Measurements from ENCODE around the gene MLLT10.
"Not testable (repeated sequence)": the region's sequence is repeated elsewhere in the genome, so short reads cannot be mapped to it uniquely, and the experiment has no call there.

The MLLT10 gene

GRCh38 chr10:21574514-21574913 is 40.5 kb downstream of the MLLT10 start:
- DNase-seq (ENCODE audit: low read depth in 2 of 2, low spot score in 1 of 2), result not testable (repeated sequence)

DNA sequence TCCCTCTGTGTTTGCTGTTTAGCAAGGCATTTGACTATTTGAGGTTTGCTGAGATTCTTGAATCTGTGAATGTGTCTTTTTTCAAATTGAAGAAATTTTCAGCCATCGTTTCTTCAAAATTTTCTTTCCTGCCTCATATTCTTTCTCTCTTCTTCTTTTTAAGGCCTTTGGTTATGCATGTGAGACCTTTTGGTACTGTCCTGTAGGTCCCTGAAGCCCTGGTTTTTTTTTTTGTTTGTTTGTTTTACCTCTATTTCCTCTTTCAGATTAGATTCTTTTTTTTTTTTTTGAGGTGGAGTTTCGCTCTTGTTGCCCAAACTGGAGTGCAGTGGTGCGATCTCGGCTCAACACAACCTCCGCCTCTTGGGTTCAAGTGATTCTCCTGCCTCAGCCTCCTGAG is 45.3 kb downstream of the MLLT10 start:
- DNase-seq (ENCODE audit: low read depth in 2 of 2, low spot score in 1 of 2), result no peak

DNA sequence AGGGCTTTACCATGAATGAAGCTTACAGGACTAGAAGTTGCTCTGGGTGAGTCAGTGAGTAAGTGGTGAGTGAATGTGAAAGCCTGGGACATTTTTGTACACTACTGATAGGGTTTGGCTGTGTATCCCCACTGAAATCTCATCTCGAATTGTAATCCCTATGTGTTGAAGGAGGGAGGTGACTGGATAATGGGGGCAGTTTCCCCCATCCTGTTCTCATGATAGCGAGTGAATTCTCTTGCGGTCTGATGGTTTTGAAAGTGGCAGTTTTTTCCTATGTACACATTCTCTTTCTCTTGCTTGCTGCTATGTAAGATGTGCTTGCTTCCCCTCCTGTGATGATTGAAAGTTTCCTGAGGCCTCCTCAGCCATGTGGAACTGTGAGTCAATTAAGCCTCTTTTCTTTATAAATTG is 47.4 kb downstream of the MLLT10 start:
- not testable (repeated sequence) for DNase-seq (ENCODE audit: low read depth in 2 of 2, low spot score in 1 of 2)

DNA sequence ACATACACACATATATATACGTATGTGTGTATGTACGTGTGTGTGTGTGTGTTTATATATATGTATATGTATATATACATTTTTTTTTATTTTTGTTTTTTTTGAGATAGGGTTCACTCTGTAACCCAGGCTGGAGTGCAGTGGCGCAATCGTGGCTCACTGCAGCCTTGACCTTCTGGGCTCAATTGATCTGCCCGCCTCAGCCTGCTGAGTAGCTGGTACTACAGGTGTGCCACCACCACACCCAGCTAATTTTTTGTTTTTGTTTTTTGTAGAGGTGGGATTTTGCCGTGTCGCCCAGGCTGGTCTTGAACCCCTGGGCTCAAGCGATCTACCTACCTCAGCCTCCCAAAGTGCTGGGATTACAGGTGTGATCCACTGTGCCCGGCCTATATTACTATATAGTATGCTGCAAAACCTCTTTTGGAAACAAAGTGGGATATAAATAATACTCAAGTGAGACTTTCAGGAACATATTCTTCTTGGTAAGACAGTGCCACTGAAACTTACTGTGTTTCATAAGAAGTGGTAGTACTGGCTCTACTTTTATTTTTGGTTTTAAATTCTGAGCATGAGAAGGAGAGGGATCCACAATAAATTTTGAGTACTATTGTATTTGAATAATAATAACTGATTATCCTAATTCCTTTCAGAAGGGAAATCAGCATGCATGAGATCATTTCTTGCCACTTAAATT is 51.0 kb downstream of the MLLT10 start:
- no peak for DNase-seq (ENCODE audit: low read depth in 2 of 2, low spot score in 1 of 2)

DNA sequence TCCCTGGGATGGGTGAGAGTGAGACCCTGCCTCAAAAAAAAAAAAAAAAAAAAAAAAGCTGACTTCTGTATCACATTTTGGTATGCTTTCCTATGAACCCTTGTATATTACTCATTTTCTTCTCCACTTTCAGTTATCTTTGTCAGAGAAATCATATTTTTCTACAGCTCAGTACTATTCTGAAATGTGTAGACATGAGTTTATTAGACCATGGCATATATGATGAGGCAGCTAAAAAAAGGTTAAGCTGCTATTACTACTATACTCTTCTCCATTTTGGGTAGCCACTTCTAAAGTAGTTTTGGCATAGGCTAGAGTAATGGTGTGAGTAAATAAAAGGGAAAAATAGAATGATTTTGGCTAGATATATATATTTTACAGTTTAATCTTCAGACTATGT is 53.4 kb downstream of the MLLT10 start:
- no peak for DNase-seq (ENCODE audit: low read depth in 2 of 2, low spot score in 1 of 2)

- not testable (repeated sequence) for DNase-seq (ENCODE audit: low read depth in 2 of 2, low spot score in 1 of 2)
These were observed 54.1 kb downstream of the MLLT10 start for GRCh38 chr10:21588159-21588558.

DNA sequence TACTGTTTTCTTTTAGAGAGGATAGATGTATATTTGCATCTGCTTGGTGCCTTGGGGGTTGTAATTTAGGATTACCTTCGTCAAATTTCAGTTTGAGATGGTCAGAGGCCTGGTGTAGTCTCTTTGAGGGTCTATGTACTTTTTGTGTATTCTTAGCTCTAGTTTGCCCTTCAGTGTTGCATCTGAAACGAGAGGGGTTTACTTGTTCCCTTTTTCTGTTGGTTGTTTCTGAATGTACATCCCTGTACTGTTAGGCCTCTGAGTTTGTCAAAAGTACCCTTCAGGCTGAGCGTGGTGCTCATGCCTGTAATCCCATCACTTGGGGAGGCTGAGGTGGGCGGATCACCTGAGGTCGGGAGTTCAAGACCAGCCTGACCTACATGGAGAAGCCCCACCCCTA is 60.0 kb downstream of the MLLT10 start:
- no peak for DNase-seq (ENCODE audit: low read depth in 2 of 2, low spot score in 1 of 2)

DNA sequence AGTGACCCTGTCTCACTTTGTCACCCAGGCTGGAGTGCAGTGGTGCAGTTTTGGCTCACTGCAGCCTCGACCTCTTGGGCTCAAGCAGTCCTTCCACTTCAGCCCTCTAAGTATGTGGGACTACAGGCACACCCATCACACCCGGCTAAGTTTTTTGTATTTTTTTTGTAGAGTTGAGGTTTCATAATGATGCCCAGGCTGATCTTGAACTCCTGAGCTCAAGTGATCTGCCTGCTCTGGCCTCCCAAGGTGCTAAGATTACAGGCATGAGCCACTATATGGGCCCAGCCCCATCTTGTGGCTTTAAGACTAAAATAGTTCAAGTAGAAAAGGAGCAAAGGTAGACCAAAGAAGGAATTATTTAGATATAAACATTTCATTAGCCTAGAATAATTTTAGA is 65.5 kb downstream of the MLLT10 start:
- no peak for DNase-seq (ENCODE audit: low read depth in 2 of 2, low spot score in 1 of 2)

DNA sequence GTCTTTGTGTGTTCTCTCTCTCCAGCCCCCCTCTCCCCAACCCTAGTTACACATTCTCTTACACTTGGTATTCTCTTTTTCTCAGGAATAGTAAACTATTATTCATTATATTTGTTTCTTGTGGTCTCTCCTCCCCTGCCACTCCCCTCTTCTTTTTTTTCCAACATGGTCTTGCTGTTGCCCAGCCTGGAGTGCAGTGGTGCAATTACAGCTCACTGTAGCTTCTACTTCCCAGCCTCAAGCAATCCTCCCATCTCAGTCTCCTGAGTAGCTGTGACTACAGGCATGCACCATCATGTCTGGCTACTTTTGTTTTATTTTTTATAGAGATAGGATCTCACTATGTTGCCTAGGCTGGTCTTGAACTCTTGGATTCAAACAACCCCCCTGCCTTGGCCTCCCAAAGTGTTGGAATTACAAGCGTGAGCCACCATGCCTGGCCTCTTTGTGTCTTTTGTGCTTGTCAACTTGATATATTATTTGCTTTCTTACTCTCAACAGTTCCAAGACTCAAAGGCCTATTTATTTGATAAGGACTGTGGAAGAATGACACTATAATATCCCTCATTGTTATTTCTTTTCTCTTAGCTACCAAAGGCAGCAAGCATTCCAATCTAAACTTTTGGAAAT is 66.9 kb downstream of the MLLT10 start:
- DNase-seq (ENCODE audit: low read depth in 2 of 2, low spot score in 1 of 2), result no peak

DNA sequence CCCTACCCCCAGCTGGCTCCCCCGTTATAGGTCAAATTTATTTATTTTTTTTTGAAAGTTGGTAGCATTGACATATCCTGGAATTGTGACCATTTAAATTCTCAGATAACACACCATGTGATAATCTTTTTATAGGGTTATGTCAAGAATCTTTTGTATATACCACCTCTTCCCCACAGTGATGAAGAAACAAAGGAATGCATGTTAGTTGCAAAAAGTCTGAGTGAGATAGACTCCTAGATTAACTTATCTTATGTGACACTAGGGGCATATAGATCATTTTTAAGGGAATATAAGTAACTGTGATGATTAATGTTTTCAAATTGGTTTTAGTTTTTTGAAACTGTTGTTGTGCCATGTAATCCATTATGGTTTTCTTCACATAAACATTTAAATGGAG is 68.3 kb downstream of the MLLT10 start:
- no peak for DNase-seq (ENCODE audit: low read depth in 2 of 2, low spot score in 1 of 2)

- no peak for DNase-seq (ENCODE audit: low read depth in 2 of 2, low spot score in 1 of 2)
These were observed 69.7 kb downstream of the MLLT10 start for GRCh38 chr10:21603721-21604120.

GRCh38 chr10:21604651-21605050 is 70.6 kb downstream of the MLLT10 start:
- DNase-seq (ENCODE audit: low read depth in 2 of 2, low spot score in 1 of 2), result no peak

- DNase-seq (ENCODE audit: low read depth in 2 of 2, low spot score in 1 of 2), result no peak
These were observed 73.9 kb downstream of the MLLT10 start for GRCh38 chr10:21607907-21608306.

GRCh38 chr10:21614000-21614399 is 80.0 kb downstream of the MLLT10 start:
- DNase-seq (ENCODE audit: low read depth in 2 of 2, low spot score in 1 of 2), result no peak

- DNase-seq (ENCODE audit: low read depth in 2 of 2, low spot score in 1 of 2), result no peak
These were observed 83.2 kb downstream of the MLLT10 start for GRCh38 chr10:21617267-21617666.

GRCh38 chr10:21623291-21623690 is 89.3 kb downstream of the MLLT10 start:
- DNase-seq (ENCODE audit: low read depth in 2 of 2, low spot score in 1 of 2), result no peak

DNA sequence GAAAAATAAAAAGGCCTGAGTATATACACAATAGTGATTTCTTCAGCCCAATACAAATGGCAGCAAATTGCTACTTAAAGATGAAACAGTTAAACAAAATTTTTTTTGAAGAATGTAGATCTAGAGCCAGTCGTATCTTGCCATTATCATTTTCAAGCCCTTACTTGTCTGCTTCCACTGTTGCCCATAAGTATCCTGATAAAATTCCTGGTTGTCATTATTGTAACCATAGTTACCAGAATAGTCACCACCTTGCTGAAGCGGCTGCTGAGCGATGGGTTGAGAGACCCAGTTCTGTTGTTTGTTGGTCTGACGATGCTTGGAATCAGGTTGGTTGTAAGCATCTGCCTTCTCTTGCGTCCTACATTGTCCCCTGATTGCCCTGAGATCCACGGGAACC is 90.4 kb downstream of the MLLT10 start:
- not testable (repeated sequence) for DNase-seq (ENCODE audit: low read depth in 2 of 2, low spot score in 1 of 2)

DNA sequence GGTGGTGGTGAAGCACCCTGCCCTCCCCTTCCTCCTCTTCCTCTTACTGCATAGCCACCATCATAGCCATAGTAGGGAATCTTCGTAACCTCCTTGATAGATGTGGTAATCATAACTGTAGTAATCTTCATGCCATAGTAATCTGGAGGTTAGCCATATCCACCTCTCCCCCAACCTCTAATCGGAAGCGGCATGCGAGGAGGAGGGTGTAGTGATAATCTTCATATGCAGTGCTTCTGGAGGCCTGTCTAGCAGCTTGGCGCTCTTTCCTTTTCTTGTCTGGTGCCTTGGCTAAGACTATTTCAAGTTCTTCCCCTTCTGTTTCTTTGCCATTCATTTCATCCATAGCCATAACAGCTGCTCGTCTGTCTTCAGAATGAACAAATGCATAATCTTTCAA is 90.9 kb downstream of the MLLT10 start:
- no peak for DNase-seq (ENCODE audit: low read depth in 2 of 2, low spot score in 1 of 2)

DNA sequence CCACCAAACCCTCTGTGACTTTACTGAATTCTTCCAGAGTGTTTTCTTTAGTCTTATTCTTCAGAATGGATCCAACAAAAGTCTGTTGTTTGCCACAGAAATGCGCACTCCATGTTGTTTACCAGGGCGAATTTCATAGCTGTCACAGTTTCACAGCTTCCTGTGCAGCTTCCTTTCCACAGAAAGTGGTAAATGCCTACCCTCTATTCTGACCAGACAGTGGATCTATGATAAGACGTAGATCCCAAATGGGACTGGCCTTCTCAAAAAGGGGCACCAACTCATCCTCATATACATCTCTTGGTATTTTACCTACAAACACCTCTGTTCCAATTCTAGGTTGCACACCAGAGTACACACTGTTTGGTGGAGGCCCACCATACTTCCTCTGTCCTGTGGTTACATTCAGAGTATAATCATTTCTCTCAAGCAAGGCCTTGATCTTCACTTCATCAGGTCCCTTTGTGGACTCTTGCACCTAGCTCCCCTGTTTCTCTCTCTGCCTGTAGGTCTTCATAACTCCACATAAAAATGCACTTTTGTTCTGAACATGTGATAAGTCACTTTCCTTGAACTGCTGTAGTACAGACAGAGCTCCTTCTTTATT is 91.7 kb downstream of the MLLT10 start:
- DNase-seq (ENCODE audit: low read depth in 2 of 2, low spot score in 1 of 2), result no peak

DNA sequence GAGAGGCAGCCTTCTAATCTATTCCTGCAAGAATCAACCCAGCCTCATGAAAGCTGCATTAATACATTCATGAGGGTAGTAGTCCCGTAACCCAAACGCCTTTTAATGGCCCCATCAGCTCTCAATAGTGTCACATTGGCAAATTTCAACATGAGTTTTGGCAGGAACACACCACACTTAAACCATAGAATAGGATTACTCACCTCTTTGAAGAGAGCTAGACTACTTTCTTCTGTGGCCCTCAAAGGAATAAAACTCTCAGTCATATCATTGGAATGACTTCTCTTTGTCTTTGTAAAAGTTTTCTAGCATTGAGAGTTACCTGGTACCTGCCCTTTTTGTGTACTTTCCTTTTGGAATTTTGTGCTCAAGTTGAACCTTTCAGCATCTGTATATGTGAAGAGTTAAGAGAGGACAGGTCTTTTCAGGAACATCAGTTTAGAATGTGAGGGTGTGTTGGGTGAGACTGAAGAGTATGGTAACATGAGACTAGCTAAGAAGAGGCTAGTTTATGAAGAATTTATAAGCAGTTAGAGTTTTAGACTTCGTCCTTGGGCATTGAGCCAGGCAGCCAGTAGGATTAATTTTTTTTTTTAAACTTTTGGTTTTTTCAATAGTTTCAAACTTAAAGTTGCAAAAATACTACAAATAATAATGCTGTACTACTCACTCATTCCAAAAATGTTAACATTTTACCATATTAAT is 92.6 kb downstream of the MLLT10 start:
- no peak for DNase-seq (ENCODE audit: low read depth in 2 of 2, low spot score in 1 of 2)

DNA sequence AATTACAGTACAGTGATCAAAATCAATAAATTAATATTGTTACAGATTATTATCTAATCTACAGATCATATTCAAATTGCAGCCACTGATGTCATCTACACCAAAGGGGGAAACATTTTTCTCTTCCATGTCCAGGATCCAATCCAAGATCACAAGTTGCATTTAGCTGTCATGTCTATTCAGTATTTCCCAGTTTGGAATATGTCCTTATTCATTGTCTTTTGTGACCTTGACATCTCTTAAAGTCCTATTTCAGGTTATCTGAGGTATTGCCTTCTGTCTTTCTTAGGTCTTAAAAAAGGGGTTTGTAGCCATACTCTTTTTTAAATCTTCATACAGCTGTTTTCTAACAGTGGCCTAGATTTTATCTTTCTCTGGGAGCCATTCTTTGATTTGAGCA is 93.3 kb downstream of the MLLT10 start:
- DNase-seq (ENCODE audit: low read depth in 2 of 2, low spot score in 1 of 2), result no peak

- DNase-seq (ENCODE audit: low read depth in 2 of 2, low spot score in 1 of 2), result no peak
These were observed 94.0 kb downstream of the MLLT10 start for GRCh38 chr10:21628023-21628422.

Data from stimulated activated CD8-positive, alpha-beta memory T cell treated with anti-CD3 and anti-CD28 coated beads, Interleukin-4, amount 100 ng/mL, for 4 hours (primary cell).